Mammary microvascular endothelial cell (primary cell): ENCODE measurements around the gene NTF4. TPM values are rescaled to one million over a fixed set of nuclear protein-coding genes. Genes with fewer than 3 reads are reported as not detected.

Source experiments
- total RNA-seq: library from RNA; depleted of rRNA; stranded (reverse); fragments of >200 nt; gene quantifications from 2 replicates; pipeline ENCODE4 v1.2.3, GENCODE V29; 2015

Gene NTF4, protein sequence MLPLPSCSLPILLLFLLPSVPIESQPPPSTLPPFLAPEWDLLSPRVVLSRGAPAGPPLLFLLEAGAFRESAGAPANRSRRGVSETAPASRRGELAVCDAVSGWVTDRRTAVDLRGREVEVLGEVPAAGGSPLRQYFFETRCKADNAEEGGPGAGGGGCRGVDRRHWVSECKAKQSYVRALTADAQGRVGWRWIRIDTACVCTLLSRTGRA
- total RNA-seq: not detected in 2 replicates

DNA sequence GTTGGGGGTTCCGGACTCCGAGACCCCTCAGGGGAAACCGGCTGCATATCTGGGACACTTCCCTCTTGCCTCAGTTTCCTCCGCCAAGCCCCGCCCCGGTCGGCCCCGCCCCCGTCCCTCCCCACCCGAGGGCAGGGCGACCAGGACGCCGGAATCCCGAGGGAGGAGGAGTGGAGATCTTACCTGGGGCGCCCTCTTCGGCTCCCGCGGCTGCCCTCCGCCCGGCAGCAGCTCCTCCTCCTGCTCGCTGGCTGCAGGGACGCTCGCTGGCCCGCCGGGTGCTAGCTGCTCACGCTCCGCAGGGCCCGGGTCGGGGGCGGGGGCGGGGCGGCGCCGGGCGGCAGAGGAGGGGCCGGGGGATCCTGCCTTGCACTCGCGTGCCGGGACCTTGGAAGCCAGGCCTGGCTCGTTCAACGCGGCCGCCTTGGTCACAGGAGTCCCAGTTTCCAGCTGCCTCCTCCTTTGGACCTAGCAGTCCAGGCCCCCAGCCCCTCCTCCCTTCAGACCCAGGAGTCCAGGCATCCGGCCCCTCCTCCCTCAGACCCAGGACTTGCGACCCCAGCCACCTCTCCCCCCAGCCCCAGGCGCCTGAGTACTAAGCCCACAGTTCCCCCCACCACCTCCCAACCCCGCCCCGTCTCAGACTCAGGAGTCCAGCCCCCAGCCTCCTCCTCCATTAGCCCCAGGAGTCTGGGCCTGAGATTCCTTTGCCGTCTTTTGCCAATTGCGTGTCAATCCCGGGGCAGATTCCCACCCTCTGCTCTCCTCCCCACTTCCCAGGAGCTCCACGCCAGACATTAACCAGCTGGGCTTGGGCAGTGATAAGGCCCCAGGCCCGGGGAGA, at the start of gene NTF4:
Gene NTF4 (minus strand): TSS at position 51 of the 844 bp plus-strand sequence. CDS start 2,821 bp downstream, outside the sequence.

DNA sequence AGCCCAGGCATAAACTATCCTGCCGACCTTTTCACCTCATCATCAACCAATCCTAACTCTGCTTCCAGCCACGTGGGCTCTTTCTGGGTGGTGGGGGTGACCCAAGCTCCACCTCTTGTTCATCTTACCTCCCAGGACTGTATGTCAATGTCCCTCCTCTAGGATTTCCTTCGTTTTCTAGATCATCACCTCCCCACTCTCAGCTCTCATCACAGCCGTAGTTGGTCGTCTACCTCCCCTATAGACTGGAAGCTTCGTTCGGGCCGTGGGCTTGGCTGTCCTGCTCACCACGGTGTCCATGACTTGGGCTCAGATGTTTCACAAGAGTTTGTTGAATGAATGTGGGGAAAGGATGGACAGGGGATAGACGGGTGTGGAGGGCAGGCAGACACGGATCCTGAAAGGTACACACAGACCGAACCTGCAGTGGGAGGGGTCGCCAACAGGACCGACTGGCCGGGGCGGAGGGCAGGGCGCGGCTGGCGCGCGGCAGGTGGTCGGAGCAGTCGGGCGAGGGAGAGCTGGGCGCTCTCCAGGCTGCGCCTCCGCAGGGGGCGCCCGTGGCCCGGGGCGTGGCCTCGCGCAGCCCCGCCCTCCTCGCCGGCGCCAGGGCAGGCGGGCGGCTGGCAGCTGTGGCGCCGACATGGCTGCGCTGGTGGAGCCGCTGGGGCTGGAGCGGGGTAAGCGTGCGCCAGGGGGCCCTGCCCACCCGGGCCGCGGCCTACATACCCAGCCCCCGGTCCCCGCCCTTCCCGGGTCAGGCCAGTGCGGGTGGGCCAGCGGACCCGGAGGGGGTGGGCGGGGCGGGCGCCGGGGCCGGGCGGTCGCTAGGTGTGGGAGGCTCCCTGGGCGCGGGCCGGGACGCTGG, 49.4 kb upstream of the NTF4 start, which contains the start of gene LIN7B:
Gene LIN7B (plus strand): TSS at position 609 of the 868 bp plus-strand sequence. CDS start 35 bp downstream, at position 644.

GRCh38 chr19:49085020-49085867, 20.6 kb upstream of the NTF4 start, which contains the start of gene SNRNP70:
Gene SNRNP70 (plus strand): TSS chr19:49085451. CDS start chr19:49086415, 964 bp downstream.

DNA sequence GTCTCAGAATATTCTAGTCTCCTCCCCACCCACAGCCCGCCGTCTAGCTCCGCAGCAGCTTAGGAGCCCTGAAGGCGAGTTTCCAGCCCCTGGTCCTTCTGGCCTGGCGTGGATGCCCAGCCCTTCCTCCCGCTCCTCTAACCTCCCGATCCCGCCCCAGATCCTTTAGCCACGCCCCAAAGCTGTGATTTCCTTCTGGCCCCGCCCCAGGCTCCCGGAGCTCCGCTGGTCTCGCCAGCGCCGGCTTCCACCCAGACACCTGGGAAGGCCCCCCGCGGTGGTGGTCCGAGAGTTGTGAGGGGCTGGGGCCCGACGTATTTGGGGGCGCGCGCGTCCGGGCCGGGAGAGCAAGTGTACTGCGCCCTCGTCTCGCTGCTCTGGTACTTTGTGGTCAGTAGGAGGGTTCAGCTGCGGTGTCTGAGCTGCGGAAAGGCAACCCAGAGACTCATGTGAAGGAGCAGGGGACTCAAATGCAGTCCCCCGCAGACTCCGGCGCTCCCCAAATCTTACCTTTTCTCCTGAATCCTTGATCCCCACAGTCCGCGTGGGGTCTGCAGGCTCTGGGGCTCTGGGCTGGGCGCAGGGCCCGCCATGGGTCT, 6.9 kb downstream of the NTF4 start, which contains the start of gene CGB7:
Gene CGB7 (minus strand): TSS at position 114 of the 599 bp plus-strand sequence. CDS start 2,374 bp downstream, outside the sequence.

GRCh38 chr19:49049011-49049410, 15.6 kb downstream of the NTF4 start, which contains the start of gene CGB8:
Gene CGB8 (minus strand): TSS chr19:49049111. CDS start chr19:49048739, 372 bp downstream.

DNA sequence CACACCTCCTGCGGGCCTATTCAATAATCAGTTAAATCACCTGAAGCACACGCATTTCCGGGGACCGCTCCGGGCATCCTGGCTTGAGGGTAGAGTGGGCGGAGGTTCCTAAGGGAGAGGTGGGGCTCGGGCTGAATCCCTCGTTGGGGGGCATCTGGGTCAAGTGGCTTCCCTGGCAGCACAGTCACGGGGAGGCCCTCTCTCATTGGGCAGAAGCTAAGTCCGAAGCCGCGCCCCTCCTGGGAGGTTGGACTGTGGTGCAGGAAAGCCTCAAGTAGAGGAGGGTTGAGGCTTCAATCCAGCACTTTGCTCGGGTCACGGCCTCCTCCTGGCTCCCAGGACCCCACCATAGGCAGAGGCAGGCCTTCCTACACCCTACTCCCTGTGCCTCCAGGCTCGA, 21.1 kb downstream of the NTF4 start, which contains the start of gene CGB5:
Gene CGB5 (plus strand): TSS at position 301 of the 400 bp plus-strand sequence. CDS start 362 bp downstream, outside the sequence.

GRCh38 chr19:49036815-49037214, 27.8 kb downstream of the NTF4 start, which contains the start of gene CGB1:
Gene CGB1 (minus strand): TSS chr19:49036895. CDS start chr19:49036711, 184 bp downstream.

DNA sequence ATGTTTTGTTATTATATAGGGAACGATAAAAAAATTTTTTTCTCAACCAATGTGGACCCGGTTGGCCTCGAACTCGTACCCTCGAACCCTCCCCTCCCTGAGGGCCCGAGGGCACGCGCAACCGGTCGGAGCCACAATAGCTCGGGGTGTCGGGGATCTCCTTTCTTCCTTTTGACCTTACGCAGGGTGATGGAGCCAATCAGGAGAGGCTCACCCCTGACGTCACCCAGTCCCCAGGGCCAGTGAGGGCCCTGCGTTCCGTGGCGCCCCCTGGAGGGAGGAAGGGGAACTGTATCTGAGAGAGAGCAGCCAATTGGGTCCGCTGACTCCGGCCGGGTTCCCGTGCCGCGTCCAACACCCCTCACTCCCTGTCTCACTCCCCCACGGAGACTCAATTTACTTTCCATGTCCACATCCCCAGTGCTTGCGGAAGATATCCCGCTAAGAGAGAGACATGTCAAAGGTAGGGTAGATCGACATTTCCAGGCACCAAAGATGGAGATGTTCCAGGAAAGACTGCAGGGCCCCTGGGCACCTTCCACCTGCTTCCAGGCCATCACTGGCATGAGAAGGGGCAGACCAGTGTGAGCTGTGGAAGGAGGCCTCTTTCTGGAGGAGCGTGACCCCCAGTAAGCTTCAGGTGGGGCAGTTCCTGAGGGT, 32.8 kb downstream of the NTF4 start, which contains the start of gene CGB2:
Gene CGB2 (plus strand): TSS at position 249 of the 660 bp plus-strand sequence. CDS start 206 bp downstream, at position 455.

GRCh38 chr19:49024233-49024632, 40.4 kb downstream of the NTF4 start, which contains the start of gene CGB3:
Gene CGB3 (minus strand): TSS chr19:49024333. CDS start chr19:49023971, 362 bp downstream.

GRCh38 chr19:49017041-49017665, 47.5 kb downstream of the NTF4 start, which contains the start of gene LHB:
Gene LHB (minus strand): TSS chr19:49017091. CDS start chr19:49017081, 10 bp downstream.

Other genes starting within 250 kb of the NTF4 start
- 12.5 and 13.3 TPM in 2 replicates for gene HSD17B14, start 228.3 kb downstream of the NTF4 start, total RNA-seq
- 0.93 and 0.98 TPM in 2 replicates for gene PLEKHA4, start 196.2 kb downstream of the NTF4 start, total RNA-seq
- 77.9 and 85.9 TPM in 2 replicates for gene PPP1R15A, start 192.4 kb downstream of the NTF4 start, total RNA-seq
- not detected in 2 replicates for gene TULP2, start 166.1 kb downstream of the NTF4 start, total RNA-seq
- gene NUCB1, start 164.5 kb downstream of the NTF4 start, total RNA-seq: 222 and 225 TPM in 2 replicates
- not detected in 2 replicates for gene DHDH, start 131.1 kb downstream of the NTF4 start, total RNA-seq
- 183 and 190 TPM in 2 replicates for gene BAX, start 109.9 kb downstream of the NTF4 start, total RNA-seq
- 3,431 and 3,702 TPM in 2 replicates for gene FTL, start 99.5 kb downstream of the NTF4 start, total RNA-seq
- gene GYS1, start 71.5 kb downstream of the NTF4 start, total RNA-seq: 34.5 and 35.0 TPM in 2 replicates
- 231 and 259 TPM in 2 replicates for gene RUVBL2, start 70.9 kb downstream of the NTF4 start, total RNA-seq
- not detected in 2 replicates for gene LHB, start 47.7 kb downstream of the NTF4 start, total RNA-seq
- gene CGB3, start 40.5 kb downstream of the NTF4 start, total RNA-seq: not detected in 2 replicates
- not detected in 2 replicates for gene CGB2, start 32.9 kb downstream of the NTF4 start, total RNA-seq
- gene CGB1, start 27.9 kb downstream of the NTF4 start, total RNA-seq: not detected in 2 replicates
- gene CGB5, start 21.0 kb downstream of the NTF4 start, total RNA-seq: not detected in 2 replicates
- gene CGB8, start 15.7 kb downstream of the NTF4 start, total RNA-seq: not detected in 2 replicates
- gene CGB7, start 7.1 kb downstream of the NTF4 start, total RNA-seq: 0.53 TPM in 1 of 2 replicates, not detected in the other
- gene KCNA7, start 7.9 kb upstream of the NTF4 start, total RNA-seq: not detected in 2 replicates
- gene SNRNP70, start 20.6 kb upstream of the NTF4 start, total RNA-seq: 173 and 204 TPM in 2 replicates
- gene LIN7B, start 49.6 kb upstream of the NTF4 start, total RNA-seq: 4.9 and 5.3 TPM in 2 replicates
- gene C19orf73, start 54.3 kb upstream of the NTF4 start, total RNA-seq: 2.1 and 3.3 TPM in 2 replicates
- 3.4 and 3.9 TPM in 2 replicates for gene PPFIA3, start 54.7 kb upstream of the NTF4 start, total RNA-seq
- not detected in 2 replicates for gene HRC, start 90.6 kb upstream of the NTF4 start, total RNA-seq
- 19.6 and 25.9 TPM in 2 replicates for gene TRPM4, start 93.0 kb upstream of the NTF4 start, total RNA-seq